Astrocyte of the spinal cord (primary cell): Measurements from ENCODE around the gene RHOF.

Source experiments
- DNase-seq: peaks from one replicate; pipeline ENCODE4 v3.0.0; 2011; ENCODE audit warnings: low read depth, low spot score
- H3K4me3 ChIP-seq: 2 replicates; pipeline ENCODE4 v1.5.1; 2011; ENCODE audit warnings: low read depth, mild to moderate bottlenecking, low read length, moderate library complexity
- CTCF ChIP-seq: IDR thresholded peaks from 2 replicates; pipeline ENCODE4 v1.5.1; 2012; ENCODE audit warnings: low read depth, mild to moderate bottlenecking, low read length, inconsistent platforms
- in situ Hi-C: cut with HindIII; loops from 2 replicates; pipeline ENCODE4 v1.10.0; 2017; ENCODE audit warnings: low sequenced_read_pairs

Gene RHOF

DNA sequence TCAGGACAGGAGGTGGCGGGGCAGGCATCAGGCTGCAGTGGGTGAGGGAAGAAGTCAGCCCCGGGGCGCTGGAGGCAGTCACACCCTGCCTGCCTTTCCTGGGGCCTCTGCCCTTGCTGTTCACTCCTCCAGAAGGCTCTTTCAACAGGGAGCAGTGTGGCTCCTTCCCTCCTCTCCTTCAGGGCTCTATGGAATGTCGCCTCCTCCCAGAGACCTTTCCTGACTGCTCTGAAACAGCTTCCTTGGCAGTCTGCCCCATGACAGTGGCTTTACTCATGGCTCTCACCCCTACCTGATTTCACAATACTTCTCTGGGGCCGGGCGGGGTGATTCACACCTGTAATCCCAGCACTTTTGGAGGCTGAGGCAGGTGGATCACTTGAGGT lies 7.1 kb downstream of the RHOF start:
- in situ Hi-C loops = no loop called here
- H3K4me3 ChIP-seq = no peak overlapping the region
- DNase-seq = peak; percentile 67
- TF ChIP-seq CTCF = no peak

- peak; percentile 74 for DNase-seq
- no peak overlapping the region for H3K4me3 ChIP-seq
- no peak for TF ChIP-seq CTCF
- in situ Hi-C loops = no loop called here
Observed at GRCh38 chr12:121784460-121784859, 9.0 kb downstream of the RHOF start.

DNA sequence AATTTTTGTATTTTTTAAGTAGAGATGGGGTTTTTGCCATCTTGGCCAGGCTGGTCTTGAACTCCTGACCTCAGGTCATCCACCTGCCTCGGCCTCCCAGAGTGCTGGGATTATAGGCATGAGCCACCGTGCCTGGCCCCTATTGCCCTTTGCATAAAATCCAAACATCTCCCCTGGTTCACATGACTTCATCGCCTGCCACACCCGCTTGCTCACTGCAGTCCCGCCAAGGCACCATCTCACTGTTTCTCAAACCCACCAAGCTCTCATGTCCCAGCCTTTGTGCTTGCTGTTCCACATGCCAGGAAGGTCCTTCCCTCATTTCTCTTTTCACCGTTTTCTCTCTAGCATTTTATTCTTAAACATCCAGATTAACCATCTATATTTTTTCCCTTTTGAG lies 9.7 kb downstream of the RHOF start:
- in situ Hi-C loops = no loop called here
- H3K4me3 ChIP-seq = no peak overlapping the region
- no peak for TF ChIP-seq CTCF
- no peak for DNase-seq

- DNase-seq = peak; percentile 17
- no peak overlapping the region for H3K4me3 ChIP-seq
- in situ Hi-C loops = no loop called here
- no peak for TF ChIP-seq CTCF
Observed at GRCh38 chr12:121781998-121782979, 11.2 kb downstream of the RHOF start.

DNA sequence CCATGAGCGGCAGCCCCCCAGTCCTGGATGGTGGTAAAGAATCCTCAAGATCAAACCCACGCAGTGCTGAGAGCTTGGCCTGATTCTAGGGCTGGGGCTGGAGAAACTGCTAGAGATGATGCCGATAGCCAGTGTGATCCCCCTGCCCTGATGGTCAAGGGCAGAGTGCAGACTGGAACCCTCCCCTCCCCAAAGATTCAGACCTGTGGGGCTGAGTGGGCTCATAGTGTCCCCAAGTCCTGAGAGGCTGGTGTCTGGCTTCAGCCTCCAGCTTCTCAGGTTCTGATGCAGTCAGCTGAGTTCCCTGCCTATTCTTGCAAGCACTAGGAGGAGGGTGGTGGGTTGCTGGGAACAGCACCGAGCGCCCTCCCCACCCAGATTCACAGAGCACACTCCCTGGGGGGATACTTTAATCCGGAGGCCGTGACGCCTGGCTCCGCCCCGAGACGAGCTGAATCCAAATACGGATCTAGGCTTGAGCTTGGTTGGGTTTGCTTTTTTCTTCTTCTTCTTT lies 11.9 kb downstream of the RHOF start:
- in situ Hi-C loops = no loop called here
- DNase-seq = no peak
- no peak overlapping the region for H3K4me3 ChIP-seq
- TF ChIP-seq CTCF = no peak

- in situ Hi-C loops = no loop called here
- no peak for TF ChIP-seq CTCF
- DNase-seq = no peak
- no peak overlapping the region for H3K4me3 ChIP-seq
Observed at GRCh38 chr12:121780429-121780828, 13.1 kb downstream of the RHOF start.
